Embryonic facial prominence (tissue), 1 donor: Measurements from ENCODE around the gene RAMACL.

Source experiments
- DNase-seq: peaks from one replicate; pipeline ENCODE4 v3.0.0-alpha.2; 2016; ENCODE audit errors: extremely low spot score

RAMACL gene

GRCh38 chr6:166533205-166533824, 53.2 kb downstream of the RAMACL start:
- no peak for DNase-seq
